HG03159 (cell line): ENCODE measurements around the gene KCTD8.
"Not testable (repeated sequence)": the region's sequence is repeated elsewhere in the genome, so short reads cannot be mapped to it uniquely, and the experiment has no call there.

Experiments
- ATAC-seq: cut with Tn5 transposase; IDR thresholded peaks from one replicate; pipeline ENCODE4 v1.9.1; 2021; ENCODE audit warnings: mild to moderate bottlenecking, moderate library complexity; ENCODE audit not compliant: unreplicated experiment

The KCTD8 gene

DNA sequence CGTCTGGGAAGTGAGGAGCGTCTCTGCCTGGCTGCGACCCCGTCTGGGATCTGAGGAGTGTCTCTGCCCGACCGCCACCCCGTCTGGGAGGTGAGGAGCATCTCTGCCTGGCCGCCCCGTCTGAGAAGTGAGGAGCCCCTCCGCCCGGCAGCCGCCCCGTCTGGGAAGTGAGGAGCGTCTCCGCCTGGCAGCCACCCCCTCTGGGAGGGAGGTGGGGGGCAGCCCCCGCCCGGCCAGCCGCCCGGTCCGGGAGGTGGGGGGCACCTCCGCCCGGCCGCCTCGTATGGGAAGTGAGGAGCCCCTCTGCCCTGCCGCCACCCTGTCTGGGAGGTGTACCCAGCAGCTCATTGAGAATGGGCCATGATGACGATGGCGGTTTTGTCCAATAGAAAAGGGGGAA is 280.8 kb downstream of the KCTD8 start:
- not testable (repeated sequence) for ATAC-seq

DNA sequence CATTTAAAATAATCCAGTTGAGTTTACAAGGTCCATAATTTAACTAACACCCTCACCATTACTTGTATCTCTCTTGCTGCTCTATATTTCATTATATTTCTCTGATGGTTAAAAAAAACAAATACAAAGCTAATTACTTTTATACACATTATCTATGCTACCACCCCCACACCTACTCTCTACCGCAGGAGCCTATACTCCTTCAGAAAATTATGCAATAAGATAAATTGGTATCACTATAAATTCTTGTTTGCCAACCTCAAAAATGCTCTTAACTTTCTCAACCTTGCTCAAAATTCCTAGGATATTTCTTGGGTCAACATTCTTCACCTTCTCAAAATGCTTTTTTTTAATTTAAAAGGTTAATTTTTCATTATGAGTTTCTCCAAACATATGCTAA is 282.7 kb downstream of the KCTD8 start:
- no peak for ATAC-seq

- no peak for ATAC-seq
Observed at GRCh38 chr4:44162538-44163270, 285.9 kb downstream of the KCTD8 start.

DNA sequence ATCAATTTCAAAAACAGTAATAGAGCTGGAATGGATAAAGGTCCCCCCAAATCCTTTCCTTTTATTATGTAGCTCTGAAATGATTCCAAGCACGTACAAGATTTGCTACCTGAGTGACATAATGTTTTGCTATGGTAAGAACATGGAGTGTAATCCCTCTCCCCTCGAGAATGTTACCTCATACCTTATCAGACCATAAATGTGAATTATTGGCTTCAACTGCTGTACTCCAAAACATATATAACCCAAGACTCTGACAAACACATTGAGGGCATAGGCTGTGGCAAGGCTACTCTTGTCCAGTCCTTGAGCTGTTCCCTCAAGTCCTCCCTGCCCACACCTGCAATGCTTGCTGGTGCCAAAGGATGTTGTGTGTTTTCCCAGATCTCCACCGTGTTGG is 286.9 kb downstream of the KCTD8 start:
- no peak for ATAC-seq

- no peak for ATAC-seq
Observed at GRCh38 chr4:44160776-44161367, 287.7 kb downstream of the KCTD8 start.

DNA sequence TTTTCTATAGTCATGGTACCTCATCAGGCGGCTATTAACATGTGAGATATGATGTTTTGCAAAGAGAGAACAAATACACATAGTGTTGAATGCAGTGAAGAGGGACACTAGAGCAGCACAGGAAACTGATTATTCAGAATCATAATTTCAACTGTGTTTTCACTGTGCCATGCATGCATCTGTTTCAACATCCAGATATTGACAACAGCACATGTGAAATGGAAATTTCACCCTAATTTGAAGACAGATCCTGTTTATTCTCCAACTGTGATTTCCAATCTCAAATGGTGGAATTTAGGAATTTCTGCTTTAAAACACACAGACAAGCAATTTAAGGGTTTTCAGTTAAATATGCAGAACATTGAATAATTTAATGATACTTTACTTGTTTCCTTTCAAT is 288.6 kb downstream of the KCTD8 start:
- no peak for ATAC-seq

GRCh38 chr4:44157611-44158277 is 290.9 kb downstream of the KCTD8 start:
- no peak for ATAC-seq

DNA sequence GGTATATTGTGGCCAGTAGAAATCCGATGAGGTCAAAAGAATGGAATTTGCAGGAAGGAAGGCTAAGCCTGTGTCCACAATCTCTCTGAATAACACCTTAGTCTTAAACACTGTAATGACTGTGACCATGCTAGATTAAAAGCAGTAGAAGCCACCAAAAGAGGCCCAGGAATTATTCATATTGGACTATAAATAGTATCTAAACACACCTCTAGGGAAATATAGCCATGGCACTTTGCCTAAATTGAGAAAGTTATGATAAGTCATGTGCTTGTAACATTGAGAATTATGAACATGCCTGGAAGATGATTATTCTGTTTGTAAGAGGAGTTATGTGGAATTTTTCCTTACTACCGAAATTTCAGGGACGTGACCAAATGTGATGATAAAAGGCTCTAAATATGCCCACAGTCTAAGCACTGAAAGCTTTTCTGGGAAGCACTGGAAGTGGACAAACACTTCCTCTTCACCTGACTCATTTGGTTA is 298.5 kb downstream of the KCTD8 start:
- no peak for ATAC-seq

- ATAC-seq: no peak
Observed at GRCh38 chr4:44149282-44149681, 299.3 kb downstream of the KCTD8 start.

DNA sequence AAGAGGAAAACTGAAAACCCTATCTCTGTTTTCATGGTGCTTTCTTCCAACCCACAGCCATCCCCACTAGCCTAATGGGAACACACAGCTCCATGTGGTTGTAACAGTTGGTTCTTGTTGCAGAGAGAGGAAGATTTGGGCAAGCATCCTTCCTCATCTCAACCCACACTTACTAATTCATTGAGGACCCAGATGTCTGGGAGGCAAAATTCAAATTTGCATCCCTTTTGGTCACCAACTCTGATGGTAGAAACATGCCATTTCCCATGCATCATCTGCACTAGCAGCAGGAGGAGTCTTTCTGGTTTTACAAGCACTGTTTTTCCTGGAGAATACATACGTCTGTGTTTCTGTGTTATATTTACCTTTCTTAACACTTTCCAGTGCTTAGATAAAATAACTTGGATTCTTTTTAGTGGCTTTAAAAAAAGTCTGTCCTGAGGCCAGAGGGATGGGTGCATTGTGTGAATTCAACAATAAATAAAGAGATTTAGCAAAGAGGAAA is 301.0 kb downstream of the KCTD8 start:
- ATAC-seq: no peak

DNA sequence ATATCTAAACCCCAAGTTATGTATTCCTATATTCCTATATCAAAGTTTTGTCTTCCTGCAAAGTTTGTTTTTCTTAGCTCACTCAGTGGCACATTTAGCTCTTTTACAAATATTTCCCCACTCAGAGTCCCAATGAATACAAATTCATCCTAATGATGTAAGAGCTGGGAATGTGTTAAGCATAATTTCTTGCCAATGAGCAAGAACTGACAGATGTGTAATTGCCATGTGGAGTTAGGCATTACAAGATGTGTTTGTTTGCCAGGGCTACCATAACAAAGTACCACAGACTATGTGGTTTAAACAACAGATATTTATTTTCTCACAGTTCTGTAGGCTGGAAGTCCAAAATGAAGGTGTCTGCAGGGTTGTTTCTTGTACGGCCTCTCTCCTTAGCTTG is 302.1 kb downstream of the KCTD8 start:
- ATAC-seq: no peak

GRCh38 chr4:44145868-44146267 is 302.7 kb downstream of the KCTD8 start:
- no peak for ATAC-seq

DNA sequence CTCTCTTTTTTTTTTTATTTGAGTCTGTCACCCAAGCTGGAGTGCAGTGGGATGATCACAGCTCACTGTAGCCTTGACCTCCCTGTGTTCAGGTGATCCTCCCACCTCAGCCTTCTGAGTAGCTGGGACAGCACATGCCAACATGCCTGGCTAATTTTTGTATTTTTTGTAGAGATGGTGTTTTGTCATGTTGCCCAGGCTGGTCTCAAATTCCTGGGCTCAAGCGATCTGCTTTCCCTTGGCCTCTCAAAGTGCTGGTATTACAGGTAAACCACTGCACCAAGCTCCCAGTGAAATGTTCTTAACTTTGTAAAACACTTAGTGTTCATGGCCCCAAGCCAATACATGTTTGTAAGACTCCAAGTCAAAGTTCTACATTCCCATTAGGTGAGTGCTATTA is 316.1 kb downstream of the KCTD8 start:
- ATAC-seq: no peak
